ENCODE data around the gene VAMP7.
"Not testable (repeated sequence)": the region's sequence is repeated elsewhere in the genome, so short reads cannot be mapped to it uniquely, and the experiment has no call there.

Gene VAMP7

GRCh38 chrX:155900765-155901164, 19.6 kb downstream of the VAMP7 start:
- H3K36me3 ChIP-seq = peaks cover 20% of the 10 kb centered on the region
- no peak overlapping the region for H3K27ac ChIP-seq
- H3K4me3 ChIP-seq (ENCODE audit: low read depth in 1 of 2, low read length in 1 of 2) = no peak overlapping the region
- TF ChIP-seq CTCF (IDR thresholded peaks at IDR 0.05) = no peak
- no peaks in the 10 kb centered on the region for H3K9me3 ChIP-seq
- H3K4me1 ChIP-seq (ENCODE audit: control insufficient read depth in 1 of 2, insufficient read depth in 1 of 2, low read depth in 1 of 2, low read length in 1 of 2) = no peaks in the 10 kb centered on the region
- H3K27me3 ChIP-seq = no peaks in the 10 kb centered on the region

- not testable (repeated sequence) for H3K4me3 ChIP-seq (ENCODE audit: low read depth in 1 of 2, low read length in 1 of 2); H3K9me3 ChIP-seq; H3K27ac ChIP-seq; H3K27me3 ChIP-seq; H3K36me3 ChIP-seq; H3K4me1 ChIP-seq (ENCODE audit: control insufficient read depth in 1 of 2, insufficient read depth in 1 of 2, low read depth in 1 of 2, low read length in 1 of 2)
Observed at GRCh38 chrX:155907661-155908060, 26.5 kb downstream of the VAMP7 start.

GRCh38 chrX:155923200-155923599, 42.1 kb downstream of the VAMP7 start:
- no peaks in the 10 kb centered on the region for H3K4me1 ChIP-seq (ENCODE audit: control insufficient read depth in 1 of 2, insufficient read depth in 1 of 2, low read depth in 1 of 2, low read length in 1 of 2)
- H3K27me3 ChIP-seq = no peaks in the 10 kb centered on the region
- no peak overlapping the region for H3K27ac ChIP-seq
- no peak overlapping the region for H3K4me3 ChIP-seq (ENCODE audit: low read depth in 1 of 2, low read length in 1 of 2)
- no peaks in the 10 kb centered on the region for H3K9me3 ChIP-seq
- no peak for TF ChIP-seq CTCF (IDR thresholded peaks at IDR 0.05)
- peaks cover 29% of the 10 kb centered on the region for H3K36me3 ChIP-seq

GRCh38 chrX:155930852-155931618, 49.9 kb downstream of the VAMP7 start:
- not testable (repeated sequence) for H3K4me1 ChIP-seq (ENCODE audit: control insufficient read depth in 1 of 2, insufficient read depth in 1 of 2, low read depth in 1 of 2, low read length in 1 of 2); H3K36me3 ChIP-seq; H3K27ac ChIP-seq; H3K27me3 ChIP-seq; H3K4me3 ChIP-seq (ENCODE audit: low read depth in 1 of 2, low read length in 1 of 2)
- peaks cover 10% of the 10 kb centered on the region for H3K9me3 ChIP-seq

- Histone ChIP-seq H3K4me3 (ENCODE audit: low read depth in 1 of 2, low read length in 1 of 2) (no peak overlapping the region), H3K4me1 (ENCODE audit: control insufficient read depth in 1 of 2, insufficient read depth in 1 of 2, low read depth in 1 of 2, low read length in 1 of 2) (no peaks in the 10 kb centered on the region)
- no peak for TF ChIP-seq CTCF (IDR thresholded peaks at IDR 0.05)
Observed at GRCh38 chrX:155938132-155938531, 57.0 kb downstream of the VAMP7 start.

GRCh38 chrX:155949098-155949497, 68.0 kb downstream of the VAMP7 start:
- Histone ChIP-seq H3K4me3 (ENCODE audit: low read depth in 1 of 2, low read length in 1 of 2) (no peak overlapping the region), H3K27me3 (no peaks in the 10 kb centered on the region), H3K9me3 (no peaks in the 10 kb centered on the region), H3K4me1 (ENCODE audit: control insufficient read depth in 1 of 2, insufficient read depth in 1 of 2, low read depth in 1 of 2, low read length in 1 of 2) (no peaks in the 10 kb centered on the region), H3K27ac (no peak overlapping the region), H3K36me3 (no peaks in the 10 kb centered on the region)
- TF ChIP-seq CTCF (IDR thresholded peaks at IDR 0.05) = no peak

More at GRCh38 chrX:155938132-155938531, 57.0 kb downstream of the VAMP7 start:
- no peaks in the 10 kb centered on the region for H3K27me3 ChIP-seq
- H3K9me3 ChIP-seq = no peaks in the 10 kb centered on the region
- H3K27ac ChIP-seq = no peak overlapping the region
- H3K36me3 ChIP-seq = peaks cover 14% of the 10 kb centered on the region

Data from neutrophil (primary cell).